ENCODE data around the gene PNMT. TPM values are rescaled to one million over a fixed set of nuclear protein-coding genes. Genes with fewer than 3 reads are reported as not detected.

The PNMT gene
- polyA plus RNA-seq, 1 experiment = not detected

DNA sequence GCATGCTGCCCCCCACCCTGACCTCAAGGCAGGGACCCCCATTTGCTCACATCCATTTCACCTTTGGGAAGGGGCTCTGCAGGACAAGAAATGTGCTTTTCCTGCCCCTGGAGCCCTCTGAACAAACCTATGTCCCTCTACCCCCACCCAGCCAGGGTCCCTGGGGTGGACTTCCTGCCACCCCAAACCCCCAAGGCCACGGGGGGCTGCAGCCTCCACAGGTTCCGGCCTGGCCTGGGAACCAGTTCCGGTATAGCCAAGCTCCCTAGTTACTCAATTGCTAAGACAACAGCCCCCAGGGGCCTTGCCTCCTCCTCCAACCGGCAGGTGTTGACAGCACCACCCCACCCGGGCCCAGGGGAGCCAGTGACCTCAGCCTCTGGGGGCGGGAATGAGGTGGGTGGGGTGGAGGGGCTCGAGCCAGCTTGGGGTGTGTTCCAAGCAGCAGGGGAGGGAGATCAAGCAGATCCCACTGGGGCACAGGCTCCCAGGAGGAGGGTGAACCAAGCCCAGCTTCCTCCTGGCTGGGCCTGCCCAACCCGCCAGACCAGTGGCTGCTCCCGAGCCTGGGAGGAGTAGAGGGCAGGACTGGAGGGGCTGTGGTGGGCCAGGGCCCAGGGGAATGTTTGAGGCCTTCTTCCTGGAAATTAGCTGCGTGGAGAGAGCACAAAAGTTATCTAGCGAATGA, 6.6 kb downstream of the PNMT start:
- Histone ChIP-seq H3K4me3 (ENCODE audit: low read depth, low read length) (no peak overlapping the region), H3K36me3 (ENCODE audit: control insufficient read depth, insufficient read depth, low read length) (no peaks in the 10 kb centered on the region; the same call in 1 of the 2 replicates), H3K27me3 (ENCODE audit: control insufficient read depth, insufficient read depth, low read length) (peaks cover 8% of the 10 kb centered on the region)
- no peak for DNase-seq (ENCODE audit: low read depth)
- TF ChIP-seq, protein P1, sequence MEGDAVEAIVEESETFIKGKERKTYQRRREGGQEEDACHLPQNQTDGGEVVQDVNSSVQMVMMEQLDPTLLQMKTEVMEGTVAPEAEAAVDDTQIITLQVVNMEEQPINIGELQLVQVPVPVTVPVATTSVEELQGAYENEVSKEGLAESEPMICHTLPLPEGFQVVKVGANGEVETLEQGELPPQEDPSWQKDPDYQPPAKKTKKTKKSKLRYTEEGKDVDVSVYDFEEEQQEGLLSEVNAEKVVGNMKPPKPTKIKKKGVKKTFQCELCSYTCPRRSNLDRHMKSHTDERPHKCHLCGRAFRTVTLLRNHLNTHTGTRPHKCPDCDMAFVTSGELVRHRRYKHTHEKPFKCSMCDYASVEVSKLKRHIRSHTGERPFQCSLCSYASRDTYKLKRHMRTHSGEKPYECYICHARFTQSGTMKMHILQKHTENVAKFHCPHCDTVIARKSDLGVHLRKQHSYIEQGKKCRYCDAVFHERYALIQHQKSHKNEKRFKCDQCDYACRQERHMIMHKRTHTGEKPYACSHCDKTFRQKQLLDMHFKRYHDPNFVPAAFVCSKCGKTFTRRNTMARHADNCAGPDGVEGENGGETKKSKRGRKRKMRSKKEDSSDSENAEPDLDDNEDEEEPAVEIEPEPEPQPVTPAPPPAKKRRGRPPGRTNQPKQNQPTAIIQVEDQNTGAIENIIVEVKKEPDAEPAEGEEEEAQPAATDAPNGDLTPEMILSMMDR (IDR thresholded peaks at IDR 0.05; ENCODE audit: insufficient read depth, low read depth, low read length) = no peak
- ChIA-PET POLR2A (no interaction called here), CTCF (interaction anchor here (1.0 to 16.9 kb wide), 4 partner anchors 8 to 55 kb away, joined by 3 to 185 read pairs (median 3); partner anchors contain the start of genes MIEN1, PGAP3 and PPP1R1B)

DNA sequence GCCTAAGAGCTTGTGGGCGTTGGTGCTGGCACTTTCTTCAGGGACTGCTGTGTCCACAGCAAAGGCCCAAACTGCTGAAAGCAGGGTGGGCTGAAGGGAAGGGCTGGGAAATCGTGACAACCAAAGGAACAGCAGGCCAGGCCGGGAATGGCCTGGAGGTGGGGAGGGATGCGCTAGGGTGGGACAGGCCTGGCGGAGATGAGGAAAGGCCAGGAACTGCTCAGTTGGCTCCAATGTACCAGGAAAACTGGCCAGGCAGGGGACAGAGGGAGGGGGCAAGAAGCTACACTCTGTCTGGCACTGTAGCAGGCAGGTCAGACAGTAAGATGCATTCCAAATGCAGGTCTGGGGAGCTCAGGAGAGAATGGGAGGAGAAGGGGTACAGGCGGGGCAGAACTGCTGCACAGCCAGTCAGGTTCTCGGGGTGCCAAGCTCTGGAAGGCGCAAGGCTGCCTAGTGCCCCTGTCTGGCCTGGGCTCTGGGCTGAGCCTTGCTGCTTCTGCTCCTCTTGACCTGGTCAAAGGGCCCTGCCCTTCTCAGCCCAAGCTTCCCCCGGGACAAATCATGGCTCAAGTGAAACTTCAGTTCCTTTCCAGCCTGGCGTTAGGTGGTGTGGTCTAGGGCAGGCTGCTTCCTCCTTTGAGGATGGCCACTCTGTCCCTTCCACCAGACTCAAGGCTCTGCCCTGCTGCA, 7.3 kb downstream of the PNMT start:
- ChIA-PET POLR2A (no interaction called here), CTCF (interaction anchor here (1.0 to 16.9 kb wide), 4 partner anchors 9 to 54 kb away, joined by 3 to 185 read pairs (median 3); partner anchors contain the start of genes MIEN1, PGAP3 and PPP1R1B)
- TF ChIP-seq, protein P1 (IDR thresholded peaks at IDR 0.05; ENCODE audit: insufficient read depth, low read depth, low read length) = no peak

DNA sequence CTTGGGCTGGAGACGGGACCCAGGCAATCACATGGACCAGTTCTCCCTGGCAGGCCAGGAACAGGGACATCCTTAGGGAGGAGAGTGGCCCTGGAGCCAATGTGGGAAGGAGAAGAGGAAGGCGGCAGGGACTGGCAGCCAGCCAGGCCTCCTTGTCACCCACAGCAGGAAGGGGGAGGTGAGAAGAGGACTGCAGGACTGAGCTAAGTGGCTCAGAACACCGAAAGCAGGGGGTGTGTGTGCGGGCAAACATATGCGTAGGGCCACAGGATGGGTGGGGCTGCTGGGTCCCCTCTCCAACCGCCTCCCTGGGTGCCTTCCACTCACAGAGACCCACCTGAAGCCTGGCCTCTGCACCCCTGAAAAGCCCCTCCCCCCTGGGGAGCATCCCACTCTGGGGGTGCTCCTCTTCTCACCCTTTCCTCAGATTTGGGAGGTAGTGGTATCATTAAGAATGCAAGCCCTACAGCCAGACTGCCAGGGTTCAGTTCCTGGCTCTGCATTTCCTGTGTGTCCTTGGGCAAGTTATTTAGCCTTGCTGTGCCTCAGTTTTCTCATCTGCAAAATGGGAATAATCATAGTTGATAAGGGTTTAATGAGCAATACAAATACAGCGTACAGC, 8.1 kb downstream of the PNMT start:
- no peak for DNase-seq (ENCODE audit: low read depth)
- Histone ChIP-seq H3K27me3 (ENCODE audit: control insufficient read depth, insufficient read depth, low read length) (no peaks in the 10 kb centered on the region; the same call in 1 of the 2 replicates), H3K36me3 (ENCODE audit: control insufficient read depth, insufficient read depth, low read length) (peaks cover 1% of the 10 kb centered on the region; the same call in 1 of the 2 replicates), H3K4me3 (ENCODE audit: low read depth, low read length) (no peak overlapping the region)
- ChIA-PET POLR2A (no interaction called here), CTCF (interaction anchor here (1.1 to 16.9 kb wide), 4 partner anchors 12 to 54 kb away, joined by 3 to 185 read pairs (median 3); partner anchors contain the start of genes ERBB2, MIEN1, PGAP3 and PPP1R1B)
- TF ChIP-seq, protein P1 (IDR thresholded peaks at IDR 0.05; ENCODE audit: insufficient read depth, low read depth, low read length) = no peak

More for the DNA sequence above, 7.3 kb downstream of the PNMT start:
- Histone ChIP-seq H3K27me3 (ENCODE audit: control insufficient read depth, insufficient read depth, low read length) (peaks cover 4% of the 10 kb centered on the region), H3K4me3 (ENCODE audit: low read depth, low read length) (no peak overlapping the region), H3K36me3 (ENCODE audit: control insufficient read depth, insufficient read depth, low read length) (peaks cover 1% of the 10 kb centered on the region; the same call in 1 of the 2 replicates)
- DNase-seq (ENCODE audit: low read depth) = no peak

DNA sequence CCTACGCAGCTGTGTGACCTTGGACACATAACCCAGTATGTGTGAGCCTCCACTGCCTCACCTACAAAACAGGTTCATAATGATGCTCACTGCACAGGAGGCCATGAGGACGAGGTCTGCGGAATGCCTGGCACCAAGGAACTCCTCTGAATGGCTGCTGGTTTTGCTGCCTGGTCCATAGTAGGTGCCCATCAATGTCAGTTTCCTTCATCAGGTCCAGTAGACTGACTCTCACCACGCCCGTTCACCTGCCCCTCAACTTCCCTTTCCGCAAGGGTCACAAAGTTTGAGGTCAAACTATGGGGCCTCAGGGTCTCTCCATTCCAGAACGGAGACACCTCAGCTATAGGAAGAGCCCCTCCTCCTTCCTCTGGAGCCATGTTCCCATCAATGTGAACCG, 8.8 kb downstream of the PNMT start:
- ChIA-PET CTCF (interaction anchor here (1.1 to 16.9 kb wide), 8 partner anchors 8 to 55 kb away, joined by 3 to 185 read pairs (median 6); partner anchors contain the start of genes ERBB2, PGAP3, PNMT and PPP1R1B), POLR2A (interaction anchor here (1.3 kb wide), 1 partner anchor 11 kb away, joined by 4 read pairs; the partner anchor contains the start of gene PGAP3)
- no peak for DNase-seq (ENCODE audit: low read depth)
- no peaks in the 10 kb centered on the region for H3K27me3 ChIP-seq (ENCODE audit: control insufficient read depth, insufficient read depth, low read length)
- H3K4me3 ChIP-seq (ENCODE audit: low read depth, low read length) = no peak overlapping the region
- TF ChIP-seq, protein P1 (IDR thresholded peaks at IDR 0.05; ENCODE audit: insufficient read depth, low read depth, low read length) = no peak
- H3K36me3 ChIP-seq (ENCODE audit: control insufficient read depth, insufficient read depth, low read length) = peaks cover 1% of the 10 kb centered on the region; the same call in 1 of the 2 replicates
